Kidney capillary endothelial cell (primary cell): ENCODE measurements around the gene CACNG7.

Experiments used
- DNase-seq: peaks from one replicate; pipeline ENCODE4 v3.0.0-alpha.2; 2018; ENCODE audit warnings: low spot score

CACNG7 gene

GRCh38 chr19:53879140-53880081 lies 29.7 kb upstream of the CACNG7 start:
- peak; percentile 81 for DNase-seq

- DNase-seq = no peak
Observed at GRCh38 chr19:53880711-53881481, 28.2 kb upstream of the CACNG7 start.

- no peak for DNase-seq
Observed at GRCh38 chr19:53881482-53882390, 27.3 kb upstream of the CACNG7 start, which contains the start of gene PRKCG. Gene PRKCG (plus strand): TSS chr19:53882197. CDS start chr19:53882495, 298 bp downstream.

GRCh38 chr19:53882391-53883050 lies 26.6 kb upstream of the CACNG7 start:
- no peak for DNase-seq

GRCh38 chr19:53883231-53883661 lies 25.8 kb upstream of the CACNG7 start:
- DNase-seq = no peak

GRCh38 chr19:53883741-53884140 lies 25.3 kb upstream of the CACNG7 start:
- no peak for DNase-seq

GRCh38 chr19:53884256-53884655 lies 24.8 kb upstream of the CACNG7 start:
- DNase-seq = no peak

DNA sequence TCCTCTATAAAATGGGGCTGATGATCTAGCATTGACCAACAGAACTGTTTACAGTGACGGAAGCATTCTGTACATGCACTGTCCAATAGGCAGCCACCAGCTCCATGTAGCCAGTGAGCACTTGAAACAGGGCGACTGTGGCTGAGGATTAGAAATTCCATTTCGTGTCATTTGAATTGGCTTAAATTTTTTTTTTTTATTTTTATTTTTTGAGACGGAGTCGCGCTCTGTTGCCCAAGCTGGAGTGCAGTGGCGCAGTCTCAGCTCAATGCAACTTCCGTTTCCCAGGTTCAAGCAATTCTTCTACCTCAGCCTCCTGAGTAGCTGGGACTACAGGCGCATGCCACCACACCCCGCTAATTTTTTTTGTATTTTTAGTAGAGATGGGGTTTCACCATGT lies 24.0 kb upstream of the CACNG7 start:
- DNase-seq = no peak

GRCh38 chr19:53892301-53892980 lies 16.6 kb upstream of the CACNG7 start:
- no peak for DNase-seq

GRCh38 chr19:53892981-53893325 lies 16.1 kb upstream of the CACNG7 start:
- DNase-seq = no peak

DNA sequence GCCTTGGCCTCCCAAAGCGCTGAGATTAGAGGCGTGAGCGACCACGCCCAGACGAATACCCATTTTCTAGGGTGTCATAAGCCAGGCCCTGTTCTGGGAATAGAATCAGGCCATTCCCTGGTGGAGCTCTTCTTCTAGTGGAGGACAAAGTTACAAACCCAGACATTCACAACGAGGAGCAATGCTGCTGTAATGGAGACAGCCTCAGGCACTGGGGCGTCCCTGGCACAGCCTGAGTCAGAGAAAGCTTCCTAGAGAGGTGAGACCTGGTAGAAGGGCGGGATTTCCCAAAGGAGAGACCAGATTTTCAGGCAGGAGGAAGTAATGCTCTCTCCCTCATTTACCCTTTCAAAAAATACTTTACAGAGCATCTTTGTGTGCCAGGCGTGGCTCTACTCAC lies 14.4 kb upstream of the CACNG7 start:
- DNase-seq = no peak

- DNase-seq = no peak
Observed at GRCh38 chr19:53896682-53897081, 12.4 kb upstream of the CACNG7 start.

DNA sequence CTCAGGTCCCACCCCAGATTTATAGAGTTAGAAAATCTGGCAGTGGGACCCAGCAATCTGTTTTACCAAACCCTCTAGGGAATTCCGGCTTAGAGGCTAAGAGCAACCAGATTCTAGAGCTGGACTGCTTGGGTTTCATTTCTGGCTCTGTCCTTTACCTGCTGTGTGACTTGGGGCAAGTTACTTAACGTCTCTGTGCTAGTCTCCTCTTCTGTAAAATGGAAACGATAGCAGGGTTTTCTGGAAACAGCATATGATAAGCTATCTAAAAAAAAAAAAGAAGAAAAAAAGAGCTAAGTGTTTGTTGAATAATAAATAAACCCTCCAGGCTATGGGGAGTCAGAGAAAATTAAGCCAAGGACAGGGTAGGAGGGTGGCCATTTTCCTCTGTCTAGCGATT lies 11.6 kb upstream of the CACNG7 start:
- DNase-seq = no peak

GRCh38 chr19:53898166-53898565 lies 10.9 kb upstream of the CACNG7 start:
- no peak for DNase-seq

- no peak for DNase-seq
Observed at GRCh38 chr19:53898636-53899341, 10.3 kb upstream of the CACNG7 start.

DNA sequence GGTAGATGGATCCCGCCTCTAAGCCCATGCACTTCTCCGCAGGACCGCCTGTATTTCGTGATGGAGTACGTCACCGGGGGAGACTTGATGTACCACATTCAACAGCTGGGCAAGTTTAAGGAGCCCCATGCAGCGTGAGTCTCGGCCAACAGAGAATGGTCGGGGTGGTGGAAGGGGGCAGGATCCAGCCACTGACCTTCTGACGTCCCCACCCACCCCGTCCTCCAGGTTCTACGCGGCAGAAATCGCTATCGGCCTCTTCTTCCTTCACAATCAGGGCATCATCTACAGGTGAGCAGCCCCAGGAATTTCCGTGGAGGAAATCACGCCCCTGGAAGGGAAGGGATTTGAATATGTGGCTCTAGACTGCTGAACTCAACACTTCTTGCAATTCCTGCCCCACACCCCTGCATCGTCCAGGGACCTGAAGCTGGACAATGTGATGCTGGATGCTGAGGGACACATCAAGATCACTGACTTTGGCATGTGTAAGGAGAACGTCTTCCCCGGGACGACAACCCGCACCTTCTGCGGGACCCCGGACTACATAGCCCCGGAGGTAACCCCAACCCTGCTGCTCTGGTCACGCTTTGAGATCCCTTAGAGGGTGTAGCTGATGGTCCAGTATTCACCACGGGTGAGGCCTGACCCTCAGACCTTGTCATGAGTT lies 8.8 kb upstream of the CACNG7 start:
- no peak for DNase-seq

- DNase-seq = no peak
Observed at GRCh38 chr19:53903055-53903680, 5.9 kb upstream of the CACNG7 start.

DNA sequence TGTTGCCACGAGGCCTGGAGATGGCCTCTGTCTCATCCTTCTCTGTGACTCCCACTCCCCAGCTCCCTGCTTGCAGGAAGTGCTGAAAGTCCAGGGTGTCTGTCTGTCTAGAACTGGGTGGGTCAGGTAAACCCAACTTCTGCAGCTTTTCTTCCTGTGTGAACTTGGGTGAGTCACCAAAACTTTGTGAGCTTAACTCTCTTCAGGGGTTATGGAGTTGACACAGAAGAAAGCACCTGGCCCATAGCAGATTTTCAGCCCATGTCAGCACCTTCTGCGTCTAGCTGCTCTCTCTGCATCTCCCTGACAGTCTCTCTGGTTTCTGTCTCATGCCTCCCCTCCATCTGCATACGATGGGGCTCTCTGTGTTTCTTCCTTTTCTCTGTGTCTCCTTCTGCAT lies 4.2 kb upstream of the CACNG7 start:
- no peak for DNase-seq

DNA sequence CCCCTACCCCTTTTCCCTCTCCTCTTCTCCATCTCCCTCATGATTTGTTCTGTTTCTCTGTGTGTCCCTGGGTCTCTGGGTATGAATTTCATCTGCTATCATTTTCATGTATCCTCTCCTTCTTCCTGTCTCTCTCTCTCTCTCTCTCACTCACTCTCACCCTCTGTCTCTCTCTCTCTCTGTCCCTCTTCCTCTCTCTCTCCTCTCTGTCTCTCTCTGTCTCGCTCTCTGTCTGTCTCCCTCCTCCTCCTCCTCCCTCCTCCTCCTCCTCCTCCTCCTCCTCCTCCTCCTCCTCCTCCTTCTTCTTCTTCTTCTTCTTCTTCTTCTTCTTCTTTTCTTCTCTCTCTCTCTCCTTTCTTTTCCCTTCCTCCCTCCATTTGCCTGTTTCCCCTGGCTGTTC lies 3.3 kb upstream of the CACNG7 start:
- DNase-seq = no peak
